Body of pancreas (tissue), 4 donors: ENCODE data around the gene PHOX2B. TPM values are rescaled to one million over a fixed set of nuclear protein-coding genes. Genes with fewer than 3 reads are reported as not detected.

Source experiments
- ATAC-seq: fragments of 150-250 bp; one replicate; pipeline ENCODE4 v1.9.1; 2016
- DNase-seq, 4 donors: peaks; one replicate each; pipeline ENCODE4 v3.0.0-alpha.2; 2019
- H3K27ac ChIP-seq, 4 donors: fragments of 200-600 bp; sonication (generic); 1 replicate in 3 of 4; 2 replicates in 1 of 4; pipeline versions ENCODE4 v1.5.1 to v1.6.1; 2016 to 2019; ENCODE audit warnings: mild to moderate bottlenecking in 1 of 4, mixed read lengths in 1 of 4, moderate library complexity in 1 of 4
- H3K27me3 ChIP-seq, 2 donors: fragments of 200-600 bp; sonication (generic); one replicate each; pipeline ENCODE4 v1.6.0; 2016; ENCODE audit warnings: mild to moderate bottlenecking in 1 of 2
- H3K36me3 ChIP-seq, 2 donors: fragments of 200-600 bp; sonication (generic); replicated peaks in 1 of 2; 2 replicates each; pipeline ENCODE4 v1.5.1; 2016; ENCODE audit warnings: low read depth in 2 of 2; ENCODE audit not compliant: insufficient read depth in 1 of 2
- H3K4me1 ChIP-seq: fragments of 200-600 bp; sonication (generic); one replicate; pipeline ENCODE4 v1.6.0; 2016
- H3K4me3 ChIP-seq, 2 donors: fragments of 200-600 bp; sonication (generic); 1 replicate in 1 of 2; 2 replicates in 1 of 2; pipeline ENCODE4 v1.5.1; 2016 to 2019
- H3K9me3 ChIP-seq, 3 donors: fragments of 200-600 bp; sonication (generic); 1 replicate in 2 of 3; 2 replicates in 1 of 3; pipeline ENCODE4 v1.5.1; 2016
- CTCF ChIP-seq, 7 experiments: fragments of 450-650 bp in 4 of 7; fragments of 200-600 bp in 3 of 7; sonication (generic) in 3 of 7; IDR thresholded peaks; one replicate each; pipeline ENCODE4 v1.5.1; 2016 to 2019; ENCODE audit warnings: antibody characterized with exemption in 7 of 7
- POLR2A ChIP-seq, 3 donors: fragments of 450-650 bp; IDR thresholded peaks; one replicate each; pipeline ENCODE4 v1.6.1; 2016; ENCODE audit warnings: antibody characterized with exemption in 3 of 3, mild to moderate bottlenecking in 2 of 3
- WGBS, 2 donors: methylation state at CpG; one replicate each; pipeline ENCODE4 v1.1.5; 2017; 5-methylcytosine and 5-hydroxymethylcytosine counted together
- intact Hi-C: fragments of 100-400 bp; cut with DNase I; formaldehyde crosslinking; loops from one replicate; pipeline ENCODE4 v1.15.1; 2023
- total RNA-seq, 2 donors: library from RNA; depleted of rRNA; stranded (reverse); fragments of >200 nt; gene quantifications; one replicate each; pipeline ENCODE4 v1.1.0, GENCODE V29; 2016

Gene PHOX2B
- total RNA-seq, 2 donors from 2014 or later: not detected

GRCh38 chr4:41763729-41764128 lies 15.2 kb upstream of the PHOX2B start:
- 28 to 73% methylated on average over 2 of the region's 2 CpGs for WGBS, 2 donors
- intact Hi-C loops: no loop called here
- no peak for ATAC-seq

GRCh38 chr4:41758884-41759283 lies 10.4 kb upstream of the PHOX2B start:
- Histone ChIP-seq H3K27me3 (no peaks in the 10 kb centered on the region), H3K4me3 (no peak overlapping the region), H3K27ac (no peak overlapping the region), H3K4me1 (no peaks in the 10 kb centered on the region), H3K9me3 (no peaks in the 10 kb centered on the region), H3K36me3 (no peaks in the 10 kb centered on the region)
- DNase-seq (no peak), ATAC-seq (no peak)
- no peak for TF ChIP-seq CTCF (IDR thresholded peaks at IDR 0.05)
- no peak for TF ChIP-seq POLR2A (IDR thresholded peaks at IDR 0.05)
- intact Hi-C loops: no loop called here

More at GRCh38 chr4:41763729-41764128, 15.2 kb upstream of the PHOX2B start:
- Histone ChIP-seq H3K36me3 (no peaks in the 10 kb centered on the region), H3K4me1 (no peaks in the 10 kb centered on the region), H3K27ac (no peak overlapping the region), H3K4me3 (no peak overlapping the region), H3K27me3 (no peaks in the 10 kb centered on the region), H3K9me3 (no peaks in the 10 kb centered on the region)
- no peak for DNase-seq
- no peak for TF ChIP-seq POLR2A (IDR thresholded peaks at IDR 0.05)
- no peak for TF ChIP-seq CTCF (IDR thresholded peaks at IDR 0.05)

- TF ChIP-seq POLR2A (IDR thresholded peaks at IDR 0.05) (no peak), CTCF (IDR thresholded peaks at IDR 0.05) (no peak)
- H3K36me3 ChIP-seq: no peaks in the 10 kb centered on the region
- DNase-seq (no peak), ATAC-seq (no peak)
- H3K27me3 ChIP-seq: no peaks in the 10 kb centered on the region
- no peak overlapping the region for H3K4me3 ChIP-seq
- no peak overlapping the region for H3K27ac ChIP-seq
- H3K4me1 ChIP-seq: no peaks in the 10 kb centered on the region
- WGBS, 2 donors: 26 to 29% methylated on average over 3 of the region's 3 CpGs
- no peaks in the 10 kb centered on the region for H3K9me3 ChIP-seq
- intact Hi-C loops: no loop called here
Observed at GRCh38 chr4:41757521-41758156, 9.1 kb upstream of the PHOX2B start.

- Histone ChIP-seq H3K27me3 (peaks cover 0 to 9% of the 10 kb centered on the region in 2 donors), H3K36me3 (no peaks in the 10 kb centered on the region), H3K4me3 (no peak overlapping the region), H3K27ac (no peak overlapping the region), H3K4me1 (peaks cover 7% of the 10 kb centered on the region), H3K9me3 (no peaks in the 10 kb centered on the region)
- no peak for ATAC-seq
- intact Hi-C loops: no loop called here
- DNase-seq: no peak
- no peak for TF ChIP-seq CTCF (IDR thresholded peaks at IDR 0.05)
- no peak for TF ChIP-seq POLR2A (IDR thresholded peaks at IDR 0.05)
Observed at GRCh38 chr4:41753942-41754341, 5.4 kb upstream of the PHOX2B start.
